DMS53 (cell line): ENCODE results near the gene SLC1A4.
"Not testable (repeated sequence)": the region's sequence is repeated elsewhere in the genome, so short reads cannot be mapped to it uniquely, and the experiment has no call there.

Experiments
- DNase-seq: peaks from one replicate; lab custom pipeline; 2025; lab: John Stamatoyannopoulos, UW

Gene SLC1A4

GRCh38 chr2:64963719-64964118 is 25.5 kb upstream of the SLC1A4 start:
- DNase-seq, result peak; percentile 18

- no peak for DNase-seq
These were observed 23.2 kb upstream of the SLC1A4 start for GRCh38 chr2:64966017-64966416.

GRCh38 chr2:64966839-64967238 is 22.4 kb upstream of the SLC1A4 start:
- DNase-seq, result peak; percentile 7

- DNase-seq, result no peak
These were observed 21.6 kb upstream of the SLC1A4 start for GRCh38 chr2:64967601-64968000.

GRCh38 chr2:64969086-64969485 is 20.1 kb upstream of the SLC1A4 start:
- not testable (repeated sequence) for DNase-seq

- DNase-seq, result peak; percentile 14
These were observed 18.7 kb upstream of the SLC1A4 start for GRCh38 chr2:64970495-64970894.

GRCh38 chr2:64972426-64972825 is 16.8 kb upstream of the SLC1A4 start:
- peak; percentile 37 for DNase-seq

- peak; percentile 77 for DNase-seq
These were observed 16.3 kb upstream of the SLC1A4 start for GRCh38 chr2:64972876-64973275.

GRCh38 chr2:64975232-64975821 is 13.9 kb upstream of the SLC1A4 start:
- DNase-seq, result peak; percentile 28

- DNase-seq, result no peak
These were observed 12.9 kb upstream of the SLC1A4 start for GRCh38 chr2:64976276-64976675.

- peak; percentile 40 for DNase-seq
These were observed 10.5 kb upstream of the SLC1A4 start for GRCh38 chr2:64978514-64979268.

GRCh38 chr2:64979744-64980143 is 9.5 kb upstream of the SLC1A4 start:
- DNase-seq, result no peak

- DNase-seq, result peak; percentile 14
These were observed 9.0 kb upstream of the SLC1A4 start for GRCh38 chr2:64980183-64980582.

GRCh38 chr2:64982311-64982857 is 6.8 kb upstream of the SLC1A4 start:
- no peak for DNase-seq

GRCh38 chr2:64982932-64983331 is 6.3 kb upstream of the SLC1A4 start:
- no peak for DNase-seq

- DNase-seq, result no peak
These were observed 3.8 kb upstream of the SLC1A4 start for GRCh38 chr2:64985447-64985846.

- DNase-seq, result peak; percentile 23
These were observed 1.9 kb upstream of the SLC1A4 start for GRCh38 chr2:64987001-64987955.

GRCh38 chr2:64987956-64988419 is 1.2 kb upstream of the SLC1A4 start:
- peak; percentile 87 for DNase-seq

- peak; percentile 97 for DNase-seq
These were observed 626 bp upstream of the SLC1A4 start for GRCh38 chr2:64988420-64989125.

GRCh38 chr2:64989982-64990614 is 899 bp downstream of the SLC1A4 start:
- DNase-seq, result peak; percentile 53

- no peak for DNase-seq
These were observed 1.7 kb downstream of the SLC1A4 start for GRCh38 chr2:64990876-64991275.
